GM23338 (cell line): ENCODE data around the gene HRAS.

ENCODE experiments used
- CREB1 ChIP-seq: fragments of 250-450 bp; sonication (Bioruptor Pico); IDR thresholded peaks from 2 replicates; pipeline ENCODE4 v1.5.0; 2020; ENCODE audit warnings: low read depth, mild to moderate bottlenecking, moderate library complexity
- CTCF ChIP-seq, 2 experiments: fragments of 200-600 bp in 1 of 2; sonication (generic) in 1 of 2; conservative IDR thresholded peaks; 2 replicates each; pipeline versions ENCODE4 v1.5.1 to v1.6.1; 2016 to 2017; ENCODE audit warnings: antibody characterized with exemption in 2 of 2, low read depth in 2 of 2, mild to moderate bottlenecking in 2 of 2, moderate library complexity in 1 of 2
- ETS1 ChIP-seq: IDR thresholded peaks from 2 replicates; pipeline ENCODE4 v1.6.1; 2016; ENCODE audit warnings: antibody characterized with exemption
- EZH2 ChIP-seq: fragments of 200-600 bp; sonication (generic); IDR thresholded peaks from one replicate; pipeline ENCODE4 v1.8.0; 2017; ENCODE audit warnings: antibody characterized with exemption, mild to moderate bottlenecking, low read depth; ENCODE audit not compliant: unreplicated experiment
- EZH2phosphoT487 ChIP-seq: fragments of 200-600 bp; sonication (generic); IDR thresholded peaks from one replicate; pipeline ENCODE4 v1.8.1; 2018; ENCODE audit warnings: antibody characterized with exemption; ENCODE audit not compliant: unreplicated experiment
- JUNB ChIP-seq: IDR thresholded peaks from one replicate; pipeline ENCODE4 v1.6.1; 2016; ENCODE audit warnings: antibody characterized with exemption; ENCODE audit not compliant: unreplicated experiment
- NANOG ChIP-seq: IDR thresholded peaks from 2 replicates; pipeline ENCODE4 v1.6.1; 2016; ENCODE audit warnings: antibody characterized with exemption, borderline replicate concordance
- POLR2AphosphoS5 ChIP-seq: IDR thresholded peaks from 2 replicates; pipeline ENCODE4 v1.6.1; 2016; ENCODE audit warnings: antibody characterized with exemption, low read depth
- REST ChIP-seq: IDR thresholded peaks from one replicate; pipeline ENCODE4 v1.6.1; 2018; ENCODE audit warnings: antibody characterized with exemption; ENCODE audit not compliant: unreplicated experiment
- STAT1 ChIP-seq: IDR thresholded peaks from one replicate; pipeline ENCODE4 v1.6.1; 2016; ENCODE audit warnings: antibody characterized with exemption; ENCODE audit not compliant: unreplicated experiment
- ZNF114 ChIP-seq: fragments of 250-450 bp; sonication (Bioruptor Pico); IDR thresholded peaks from 2 replicates; pipeline ENCODE4 v1.5.0; 2020; ENCODE audit warnings: mild to moderate bottlenecking, moderate library complexity
- ZNF331 ChIP-seq: fragments of 250-450 bp; sonication (Bioruptor Pico); IDR thresholded peaks from 2 replicates; pipeline ENCODE4 v1.5.0; 2020; ENCODE audit warnings: low read depth, mild to moderate bottlenecking, moderate library complexity

GRCh38 chr11:532527-532985, 2.8 kb downstream of the HRAS start:
- no peak for TF ChIP-seq REST
- no peak for TF ChIP-seq CTCF (conservative IDR thresholded peaks at IDR 0.05; ENCODE audit: low read depth in 2 of 2)
- no peak for TF ChIP-seq STAT1
- no peak for TF ChIP-seq EZH2
- TF ChIP-seq JUNB, result no peak
- TF ChIP-seq CREB1 (CRISPR knock-in tag), result no peak
- no peak for TF ChIP-seq EZH2phosphoT487
- no peak for TF ChIP-seq ETS1
- TF ChIP-seq POLR2AphosphoS5, result no peak
- no peak for TF ChIP-seq NANOG
- TF ChIP-seq ZNF331 (CRISPR knock-in tag), result no peak
- no peak for TF ChIP-seq ZNF114
